GM21447 (cell line): ENCODE measurements around the gene USP7.
"Not testable (repeated sequence)": the region's sequence is repeated elsewhere in the genome, so short reads cannot be mapped to it uniquely, and the experiment has no call there.

Experiments
- ATAC-seq: cut with Tn5 transposase; IDR thresholded peaks from one replicate; pipeline ENCODE4 v1.9.1; 2021; ENCODE audit not compliant: unreplicated experiment

USP7 gene

GRCh38 chr16:8963821-8964441 is at the start of gene USP7:
Gene USP7, minus strand, starts transcription at chr16:8963906. Its CDS starts 621 bp downstream, at chr16:8963285.
- peak; percentile 57 for ATAC-seq

GRCh38 chr16:9013508-9013864 is 49.8 kb upstream of the USP7 start:
- ATAC-seq, result no peak

- no peak for ATAC-seq
Observed at GRCh38 chr16:9012848-9013507, 49.3 kb upstream of the USP7 start.

- ATAC-seq, result no peak
Observed at GRCh38 chr16:9012330-9012729, 48.6 kb upstream of the USP7 start.

- peak; percentile 81 for ATAC-seq
Observed at GRCh38 chr16:9008601-9009260, 45.0 kb upstream of the USP7 start.

DNA sequence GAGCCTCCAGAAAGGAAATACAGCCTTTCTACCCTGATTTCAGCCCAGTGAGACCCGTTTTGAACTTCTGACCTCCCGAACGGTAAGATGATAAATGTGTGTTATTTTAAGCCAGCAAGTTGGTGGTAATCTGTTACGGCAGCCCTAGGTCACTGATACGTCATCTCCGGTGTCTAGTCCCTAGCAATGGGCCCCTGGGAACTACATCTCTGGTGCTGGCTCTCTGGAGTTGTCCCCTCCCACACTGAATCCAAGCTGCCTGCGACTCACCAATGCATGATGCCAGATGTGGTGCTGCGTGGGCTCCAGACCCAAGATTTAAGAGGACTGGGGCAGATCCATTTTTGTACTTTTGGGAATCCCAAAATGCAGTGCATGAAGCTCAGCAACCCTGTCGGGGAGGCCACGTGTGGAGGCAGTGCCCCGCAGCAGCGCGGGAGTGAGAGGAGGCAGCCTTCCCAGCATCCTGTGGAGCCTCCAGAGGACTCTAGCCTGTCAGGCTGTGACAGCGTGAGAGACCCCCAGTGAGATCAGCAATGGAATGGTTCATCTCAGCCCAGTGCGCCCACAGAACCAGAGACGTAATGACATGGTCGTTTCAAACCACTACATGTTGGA is 43.6 kb upstream of the USP7 start:
- no peak for ATAC-seq

DNA sequence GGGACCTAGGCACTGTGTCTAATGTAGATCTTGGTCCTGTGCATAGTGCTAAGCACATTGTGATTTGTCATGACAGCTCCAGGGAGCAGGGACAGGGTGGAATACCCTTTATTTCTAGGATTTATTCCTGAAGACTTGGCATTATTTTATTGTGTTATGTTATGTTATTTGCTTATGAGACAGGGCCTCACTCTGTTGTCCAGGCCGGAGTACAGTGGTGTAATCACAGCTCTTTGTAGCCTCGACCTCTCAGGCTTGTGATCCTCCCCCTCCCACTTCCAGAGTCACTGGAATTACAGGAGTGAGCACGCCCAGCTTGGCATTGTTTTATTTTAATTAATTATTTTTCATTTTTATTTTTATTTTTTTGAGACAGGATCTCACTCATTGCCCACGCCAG is 40.5 kb upstream of the USP7 start:
- ATAC-seq, result no peak

DNA sequence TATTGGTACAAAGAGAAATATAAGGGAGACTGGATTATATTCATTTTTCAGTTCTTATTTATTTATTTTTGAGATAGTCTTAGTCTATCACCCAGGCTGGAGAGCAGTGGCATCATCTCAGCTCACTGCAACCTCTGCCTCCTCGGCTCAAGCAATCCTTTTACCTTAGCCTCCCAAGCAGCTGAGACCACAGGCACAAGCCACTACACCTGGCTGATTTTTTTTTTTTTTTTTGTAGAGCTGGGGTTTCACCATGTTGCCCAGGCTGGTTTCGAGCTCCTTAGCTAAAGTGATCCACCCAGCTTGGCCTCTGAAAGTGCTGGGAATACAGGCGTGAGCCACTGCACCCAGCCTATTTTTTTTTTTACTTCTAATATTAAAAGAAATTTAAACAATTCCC is 40.1 kb upstream of the USP7 start:
- ATAC-seq, result no peak

GRCh38 chr16:9003322-9003721 is 39.6 kb upstream of the USP7 start:
- ATAC-seq, result no peak

DNA sequence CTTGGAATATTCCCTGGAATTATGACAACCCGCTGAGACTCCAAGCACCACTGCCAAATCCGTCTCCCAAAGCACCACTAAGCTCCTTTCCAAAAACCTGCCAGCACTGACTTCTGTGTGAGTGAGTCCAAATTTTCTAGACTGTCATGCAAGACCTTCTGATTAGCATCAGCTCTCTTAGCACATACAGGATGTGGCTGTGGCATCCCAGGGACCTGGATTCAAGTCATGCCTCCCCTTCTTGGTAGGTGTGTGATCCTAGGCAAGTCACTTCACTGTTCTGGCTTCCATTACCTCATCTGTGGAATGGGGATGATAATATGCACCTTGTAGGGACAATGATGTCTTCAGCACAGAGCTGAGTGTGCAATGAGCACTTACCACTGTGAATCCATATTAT is 38.3 kb upstream of the USP7 start:
- ATAC-seq, result no peak

GRCh38 chr16:9000664-9001063 is 37.0 kb upstream of the USP7 start:
- ATAC-seq, result no peak

GRCh38 chr16:8999800-9000199 is 36.1 kb upstream of the USP7 start:
- ATAC-seq, result no peak

DNA sequence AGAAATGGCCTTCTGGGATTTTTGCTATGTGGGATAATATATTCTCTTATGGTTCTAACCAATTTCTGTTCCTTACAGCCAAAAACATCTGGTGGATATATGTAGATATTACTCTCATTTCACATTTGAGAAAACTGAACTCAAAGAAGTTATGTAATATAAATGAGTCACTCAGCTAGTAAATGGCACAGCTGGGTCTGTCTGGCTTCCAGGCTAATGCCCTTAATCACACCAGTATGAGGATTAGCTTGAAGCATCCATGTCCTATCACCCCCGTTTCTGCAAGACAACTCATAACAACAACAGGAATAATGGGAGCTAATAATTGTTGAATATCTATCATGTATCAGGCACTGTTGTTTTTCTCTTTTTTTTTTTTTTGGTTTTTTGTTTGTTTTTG is 34.4 kb upstream of the USP7 start:
- ATAC-seq, result no peak

GRCh38 chr16:8996891-8997290 is 33.2 kb upstream of the USP7 start:
- no peak for ATAC-seq

DNA sequence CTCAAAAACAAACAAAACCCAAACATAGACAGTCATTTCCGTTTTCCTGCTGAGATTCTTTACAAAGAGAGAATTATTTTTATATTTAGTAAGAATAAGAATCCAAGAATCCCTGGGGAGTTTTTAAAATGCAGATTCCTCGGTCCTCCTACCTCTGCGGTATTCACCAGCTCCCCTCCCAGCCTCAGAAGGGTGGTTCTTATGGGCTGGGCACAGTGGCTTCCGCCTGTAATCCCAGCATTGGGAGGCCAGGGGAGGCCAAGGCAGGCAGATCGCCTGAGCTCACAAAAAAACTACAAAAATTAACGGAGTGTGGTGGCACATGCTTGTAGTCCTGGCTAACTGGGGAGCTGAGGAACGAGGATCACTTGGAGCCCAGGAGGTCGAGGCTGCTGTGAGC is 26.7 kb upstream of the USP7 start:
- ATAC-seq, result no peak

GRCh38 chr16:8989099-8989878 is 25.6 kb upstream of the USP7 start:
- ATAC-seq, result no peak

DNA sequence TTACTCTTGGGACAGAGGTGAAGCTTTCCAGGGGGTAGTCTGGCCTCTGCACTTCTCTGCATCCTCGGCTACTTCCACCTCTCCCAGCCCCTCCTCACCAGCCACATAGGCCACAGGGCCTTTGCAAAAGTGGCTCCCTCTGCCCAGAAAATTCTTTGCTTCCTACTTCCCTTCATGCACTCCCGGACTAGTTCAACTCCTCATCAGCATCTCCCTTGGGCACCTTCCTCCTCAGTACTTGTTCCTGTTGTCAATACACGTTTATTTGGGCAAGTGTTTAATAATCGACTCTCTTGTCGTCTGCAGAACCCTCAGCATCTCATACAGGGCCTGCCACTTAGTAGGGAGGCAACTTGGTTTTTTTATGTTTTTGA is 23.1 kb upstream of the USP7 start:
- no peak for ATAC-seq

GRCh38 chr16:8986111-8986510 is 22.4 kb upstream of the USP7 start:
- no peak for ATAC-seq

- ATAC-seq, result no peak
Observed at GRCh38 chr16:8982816-8983215, 19.1 kb upstream of the USP7 start.

- not testable (repeated sequence) for ATAC-seq
Observed at GRCh38 chr16:8981901-8982300, 18.2 kb upstream of the USP7 start.

DNA sequence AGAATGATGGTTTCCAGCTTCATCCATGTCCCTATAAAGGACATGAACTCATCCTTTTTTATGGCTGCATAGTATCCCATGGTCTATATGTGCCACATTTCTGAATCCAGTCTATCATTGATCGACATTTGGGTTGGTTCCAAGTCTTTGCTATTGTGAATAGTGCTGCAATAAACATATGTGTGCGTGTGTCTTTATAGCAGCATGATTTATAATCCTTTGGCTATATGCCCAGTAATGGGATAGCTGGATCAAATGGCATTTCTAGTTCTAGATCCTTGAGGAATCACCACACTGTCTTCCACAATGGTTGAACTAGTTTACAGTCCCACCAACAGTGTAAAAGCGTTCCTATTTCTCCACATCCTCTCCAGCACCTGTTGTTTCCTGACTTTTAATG is 12.5 kb upstream of the USP7 start:
- ATAC-seq, result not testable (repeated sequence)
